ENCODE data around the gene CEP164. TPM values are rescaled to one million over a fixed set of nuclear protein-coding genes. Genes with fewer than 3 reads are reported as not detected.

Gene CEP164
- total RNA-seq, 2 experiments from 2014 or later = 29.3 to 32.6 TPM

GRCh38 chr11:117376517-117376916, 48.9 kb downstream of the CEP164 start:
- no peak overlapping the region for H3K4me3 Mint-ChIP-seq
- ChIA-PET CTCF (no interaction called here), POLR2A (no interaction called here)
- no peak for DNase-seq
- peaks cover 28% of the 10 kb centered on the region for H3K36me3 Mint-ChIP-seq
- H3K4me1 Mint-ChIP-seq (ENCODE audit: low read depth) = no peaks in the 10 kb centered on the region
- intact Hi-C loops (cut with micrococcal nuclease) = no loop called here
- H3K27me3 Mint-ChIP-seq = no peaks in the 10 kb centered on the region
- H3K27ac Mint-ChIP-seq = no peak overlapping the region
- no peaks in the 10 kb centered on the region for H3K9me3 Mint-ChIP-seq

- POLR2A ChIA-PET = interaction anchor here (0.6 kb wide), 1 partner anchor 601 kb away, joined by 3 read pairs; no protein-coding TSS in a partner anchor
- Mint-ChIP-seq H3K36me3 (peaks cover 16% of the 10 kb centered on the region), H3K4me1 (ENCODE audit: low read depth) (no peaks in the 10 kb centered on the region), H3K9me3 (no peaks in the 10 kb centered on the region), H3K27me3 (no peaks in the 10 kb centered on the region), H3K4me3 (no peak overlapping the region), H3K27ac (no peak overlapping the region)
- intact Hi-C loops (cut with micrococcal nuclease) = no loop called here
- DNase-seq = no peak
- CTCF ChIA-PET = no interaction called here
These were observed 51.6 kb downstream of the CEP164 start for GRCh38 chr11:117378976-117379865.

- ChIA-PET CTCF (interaction anchor here (1.4 kb wide), 1 partner anchor 46 kb away, joined by 4 read pairs; no protein-coding TSS in a partner anchor), POLR2A (no interaction called here)
- DNase-seq = no peak
- Mint-ChIP-seq H3K27me3 (no peaks in the 10 kb centered on the region), H3K4me3 (no peak overlapping the region), H3K27ac (no peak overlapping the region), H3K36me3 (peaks cover 14% of the 10 kb centered on the region), H3K9me3 (no peaks in the 10 kb centered on the region), H3K4me1 (ENCODE audit: low read depth) (no peaks in the 10 kb centered on the region)
- intact Hi-C loops (cut with micrococcal nuclease) = no loop called here
These were observed 53.0 kb downstream of the CEP164 start for GRCh38 chr11:117380676-117381075.

- no peaks in the 10 kb centered on the region for H3K4me1 Mint-ChIP-seq (ENCODE audit: low read depth)
- intact Hi-C loops (cut with micrococcal nuclease) = no loop called here
- H3K9me3 Mint-ChIP-seq = no peaks in the 10 kb centered on the region
- H3K27ac Mint-ChIP-seq = no peak overlapping the region
- ChIA-PET POLR2A (no interaction called here), CTCF (no interaction called here)
- peaks cover 16% of the 10 kb centered on the region for H3K36me3 Mint-ChIP-seq
- no peak overlapping the region for H3K4me3 Mint-ChIP-seq
- DNase-seq = no peak
- no peaks in the 10 kb centered on the region for H3K27me3 Mint-ChIP-seq
These were observed 54.1 kb downstream of the CEP164 start for GRCh38 chr11:117381481-117382387.

GRCh38 chr11:117382746-117383145, 55.1 kb downstream of the CEP164 start:
- no peaks in the 10 kb centered on the region for H3K27me3 Mint-ChIP-seq
- POLR2A ChIA-PET = no interaction called here
- CTCF ChIA-PET = no interaction called here

GRCh38 chr11:117384045-117384444, 56.4 kb downstream of the CEP164 start:
- CTCF ChIA-PET = no interaction called here
- intact Hi-C loops (cut with micrococcal nuclease) = no loop called here
- peaks cover 18% of the 10 kb centered on the region for H3K36me3 Mint-ChIP-seq
- no peak overlapping the region for H3K4me3 Mint-ChIP-seq
- H3K4me1 Mint-ChIP-seq (ENCODE audit: low read depth) = no peaks in the 10 kb centered on the region
- POLR2A ChIA-PET = no interaction called here
- no peak overlapping the region for H3K27ac Mint-ChIP-seq
- no peak for DNase-seq
- no peaks in the 10 kb centered on the region for H3K27me3 Mint-ChIP-seq
- no peaks in the 10 kb centered on the region for H3K9me3 Mint-ChIP-seq

More at GRCh38 chr11:117382746-117383145, 55.1 kb downstream of the CEP164 start:
- Mint-ChIP-seq H3K36me3 (peaks cover 16% of the 10 kb centered on the region), H3K4me1 (ENCODE audit: low read depth) (no peaks in the 10 kb centered on the region), H3K27ac (no peak overlapping the region), H3K9me3 (no peaks in the 10 kb centered on the region), H3K4me3 (no peak overlapping the region)
- no peak for DNase-seq
- intact Hi-C loops (cut with micrococcal nuclease) = no loop called here

- intact Hi-C loops (cut with micrococcal nuclease) = no loop called here
- Mint-ChIP-seq H3K4me1 (ENCODE audit: low read depth) (no peaks in the 10 kb centered on the region), H3K36me3 (peaks cover 17% of the 10 kb centered on the region), H3K27me3 (no peaks in the 10 kb centered on the region), H3K4me3 (no peak overlapping the region), H3K27ac (no peak overlapping the region), H3K9me3 (no peaks in the 10 kb centered on the region)
- CTCF ChIA-PET = no interaction called here
- POLR2A ChIA-PET = no interaction called here
- no peak for DNase-seq
These were observed 57.8 kb downstream of the CEP164 start for GRCh38 chr11:117385471-117385870.

GRCh38 chr11:117385906-117386305, 58.3 kb downstream of the CEP164 start:
- intact Hi-C loops (cut with micrococcal nuclease) = no loop called here
- H3K27ac Mint-ChIP-seq = no peak overlapping the region
- no peaks in the 10 kb centered on the region for H3K9me3 Mint-ChIP-seq
- no peaks in the 10 kb centered on the region for H3K27me3 Mint-ChIP-seq
- H3K4me3 Mint-ChIP-seq = no peak overlapping the region
- no peaks in the 10 kb centered on the region for H3K4me1 Mint-ChIP-seq (ENCODE audit: low read depth)
- CTCF ChIA-PET = no interaction called here
- DNase-seq = no peak
- peaks cover 19% of the 10 kb centered on the region for H3K36me3 Mint-ChIP-seq
- POLR2A ChIA-PET = no interaction called here

- intact Hi-C loops (cut with micrococcal nuclease) = no loop called here
- CTCF ChIA-PET = interaction anchor here (2.4 kb wide), 1 partner anchor 37 kb away, joined by 7 read pairs; no protein-coding TSS in a partner anchor
- no peak for DNase-seq
- H3K36me3 Mint-ChIP-seq = peaks cover 28% of the 10 kb centered on the region
- H3K27me3 Mint-ChIP-seq = no peaks in the 10 kb centered on the region
- POLR2A ChIA-PET = no interaction called here
- H3K27ac Mint-ChIP-seq = no peak overlapping the region
- no peaks in the 10 kb centered on the region for H3K4me1 Mint-ChIP-seq (ENCODE audit: low read depth)
- H3K9me3 Mint-ChIP-seq = no peaks in the 10 kb centered on the region
- no peak overlapping the region for H3K4me3 Mint-ChIP-seq
These were observed 60.5 kb downstream of the CEP164 start for GRCh38 chr11:117387992-117388755.

GRCh38 chr11:117390743-117391142, 63.1 kb downstream of the CEP164 start:
- intact Hi-C loops (cut with micrococcal nuclease) = no loop called here
- DNase-seq = no peak
- Mint-ChIP-seq H3K4me1 (ENCODE audit: low read depth) (no peaks in the 10 kb centered on the region), H3K4me3 (no peak overlapping the region), H3K27me3 (no peaks in the 10 kb centered on the region), H3K27ac (no peak overlapping the region), H3K36me3 (peaks cover 49% of the 10 kb centered on the region), H3K9me3 (no peaks in the 10 kb centered on the region)
- ChIA-PET POLR2A (no interaction called here), CTCF (interaction anchor here (0.6 kb wide), 1 partner anchor 225 kb away, joined by 4 read pairs; no protein-coding TSS in a partner anchor)

GRCh38 chr11:117391181-117391580, 63.5 kb downstream of the CEP164 start:
- no peak overlapping the region for H3K4me3 Mint-ChIP-seq
- intact Hi-C loops (cut with micrococcal nuclease) = no loop called here
- no peaks in the 10 kb centered on the region for H3K27me3 Mint-ChIP-seq
- ChIA-PET CTCF (interaction anchor here (0.6 to 1.2 kb wide), 2 partner anchors 35 to 224 kb away, joined by 4 read pairs; no protein-coding TSS in a partner anchor), POLR2A (no interaction called here)
- peaks cover 52% of the 10 kb centered on the region for H3K36me3 Mint-ChIP-seq
- no peak overlapping the region for H3K27ac Mint-ChIP-seq
- no peak for DNase-seq
- H3K9me3 Mint-ChIP-seq = no peaks in the 10 kb centered on the region
- H3K4me1 Mint-ChIP-seq (ENCODE audit: low read depth) = no peaks in the 10 kb centered on the region

Data from activated CD4-positive, alpha-beta memory T cell treated with anti-CD3 and anti-CD28 coated beads for 36 hours (primary cell).